ENCODE data around the gene STIM2. TPM values are rescaled to one million over a fixed set of nuclear protein-coding genes. Genes with fewer than 3 reads are reported as not detected.

The STIM2 gene
- total RNA-seq, 1 experiment from 2014 or later, result 30.2 TPM

- peaks cover 13% of the 10 kb centered on the region for H3K4me1 ChIP-seq (replicated peaks; ENCODE audit: insufficient read depth)
- no TSS peak for BruUV-seq (replicated peaks)
- intact Hi-C loops (cut with micrococcal nuclease; ENCODE audit: unreplicated experiment), result loop anchor here (10.0 kb wide), 1 partner anchor 282 kb away; the partner anchor contains the start of gene TBC1D19
- ChIA-PET POLR2A (ENCODE audit: unreplicated experiment) (no interaction called here), CTCF (no interaction called here)
- H3K9me2 ChIP-seq (ENCODE audit: insufficient read depth), result no peaks in the 10 kb centered on the region
- no peak overlapping the region for H2AFZ ChIP-seq
- H3K27ac ChIP-seq, result no peak overlapping the region
- peaks cover 41% of the 10 kb centered on the region for H3K79me2 ChIP-seq (ENCODE audit: low read depth)
- no peak overlapping the region for H3K4me3 ChIP-seq
- H3K9me3 ChIP-seq (ENCODE audit: insufficient read depth, low read depth), result no peaks in the 10 kb centered on the region
- H4K20me1 ChIP-seq (ENCODE audit: insufficient read depth), result no peaks in the 10 kb centered on the region
- peaks cover under 1% of the 10 kb centered on the region; the same call in 1 of the 2 replicates for H3F3A ChIP-seq (ENCODE audit: insufficient read depth, low read depth)
- H3K36me3 ChIP-seq (ENCODE audit: low read depth), result no peaks in the 10 kb centered on the region
- no peaks in the 10 kb centered on the region for H3K27me3 ChIP-seq (ENCODE audit: insufficient read depth, low read depth)
- no peak overlapping the region for H3K4me2 ChIP-seq
- TF ChIP-seq, protein P1, sequence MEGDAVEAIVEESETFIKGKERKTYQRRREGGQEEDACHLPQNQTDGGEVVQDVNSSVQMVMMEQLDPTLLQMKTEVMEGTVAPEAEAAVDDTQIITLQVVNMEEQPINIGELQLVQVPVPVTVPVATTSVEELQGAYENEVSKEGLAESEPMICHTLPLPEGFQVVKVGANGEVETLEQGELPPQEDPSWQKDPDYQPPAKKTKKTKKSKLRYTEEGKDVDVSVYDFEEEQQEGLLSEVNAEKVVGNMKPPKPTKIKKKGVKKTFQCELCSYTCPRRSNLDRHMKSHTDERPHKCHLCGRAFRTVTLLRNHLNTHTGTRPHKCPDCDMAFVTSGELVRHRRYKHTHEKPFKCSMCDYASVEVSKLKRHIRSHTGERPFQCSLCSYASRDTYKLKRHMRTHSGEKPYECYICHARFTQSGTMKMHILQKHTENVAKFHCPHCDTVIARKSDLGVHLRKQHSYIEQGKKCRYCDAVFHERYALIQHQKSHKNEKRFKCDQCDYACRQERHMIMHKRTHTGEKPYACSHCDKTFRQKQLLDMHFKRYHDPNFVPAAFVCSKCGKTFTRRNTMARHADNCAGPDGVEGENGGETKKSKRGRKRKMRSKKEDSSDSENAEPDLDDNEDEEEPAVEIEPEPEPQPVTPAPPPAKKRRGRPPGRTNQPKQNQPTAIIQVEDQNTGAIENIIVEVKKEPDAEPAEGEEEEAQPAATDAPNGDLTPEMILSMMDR (conservative IDR thresholded peaks at IDR 0.05), result no peak
- TF ChIP-seq EZH2 (IDR thresholded peaks at IDR 0.05; ENCODE audit: low read depth), result no peak
- no peak for DNase-seq
These were observed 6.1 kb downstream of the STIM2 start for GRCh38 chr4:26866781-26867180.

GRCh38 chr4:26867914-26868684, 7.5 kb downstream of the STIM2 start:
- no peak for TF ChIP-seq EZH2 (IDR thresholded peaks at IDR 0.05; ENCODE audit: low read depth)
- TF ChIP-seq, protein P1 (conservative IDR thresholded peaks at IDR 0.05), result no peak
- H3K27ac ChIP-seq, result no peak overlapping the region
- POLR2A ChIA-PET (ENCODE audit: unreplicated experiment), result no interaction called here
- no peak for DNase-seq
- no peaks in the 10 kb centered on the region for H3K27me3 ChIP-seq (ENCODE audit: insufficient read depth, low read depth)
- no peaks in the 10 kb centered on the region for H4K20me1 ChIP-seq (ENCODE audit: insufficient read depth)
- peaks cover 5% of the 10 kb centered on the region for H3K4me1 ChIP-seq (replicated peaks; ENCODE audit: insufficient read depth)
- CTCF ChIA-PET, result no interaction called here
- intact Hi-C loops (cut with micrococcal nuclease; ENCODE audit: unreplicated experiment), result loop anchor here (10.0 kb wide), 1 partner anchor 283 kb away; the partner anchor contains the start of gene TBC1D19
- no peak overlapping the region for H3K4me3 ChIP-seq
- H3K4me2 ChIP-seq, result no peak overlapping the region
- H3K79me2 ChIP-seq (ENCODE audit: low read depth), result peaks cover 28% of the 10 kb centered on the region
- no TSS peak for BruUV-seq (replicated peaks)
- no peaks in the 10 kb centered on the region for H3K9me2 ChIP-seq (ENCODE audit: insufficient read depth)
- no peak overlapping the region for H2AFZ ChIP-seq
- no peaks in the 10 kb centered on the region for H3K9me3 ChIP-seq (ENCODE audit: insufficient read depth, low read depth)
- H3F3A ChIP-seq (ENCODE audit: insufficient read depth, low read depth), result no peaks in the 10 kb centered on the region
- no peaks in the 10 kb centered on the region for H3K36me3 ChIP-seq (ENCODE audit: low read depth)

DNA sequence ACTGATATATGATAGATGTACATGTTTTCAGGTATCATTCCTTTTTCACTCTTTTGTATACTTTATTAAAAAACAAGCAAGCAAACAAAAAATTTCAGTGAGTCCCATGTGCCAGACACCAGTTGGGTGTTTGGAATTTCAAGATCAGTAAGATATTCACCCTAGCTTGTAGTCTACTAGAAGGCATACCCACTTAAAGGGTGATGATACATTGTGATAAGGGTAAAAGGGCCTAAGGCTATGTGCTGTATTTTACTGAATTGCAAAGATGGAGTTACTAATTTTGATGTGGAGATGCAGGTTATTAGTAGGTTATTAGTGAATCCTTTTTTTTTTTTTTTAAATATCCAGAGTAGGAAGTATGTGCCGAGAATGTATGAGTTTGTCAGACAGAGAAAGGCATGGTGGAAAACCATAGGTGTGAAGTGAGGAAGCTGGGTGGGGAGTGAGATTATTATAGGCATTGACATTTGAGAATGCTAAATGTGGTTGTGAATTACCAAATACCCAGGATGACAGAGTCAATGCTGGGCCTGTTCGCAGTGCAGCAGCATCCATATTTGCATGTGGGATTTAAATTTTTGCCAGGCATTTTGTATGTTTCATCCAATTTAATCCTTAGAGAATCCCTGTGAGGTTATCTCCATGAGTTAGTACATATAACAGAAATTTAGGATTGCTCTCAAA, 10.1 kb downstream of the STIM2 start:
- intact Hi-C loops (cut with micrococcal nuclease; ENCODE audit: unreplicated experiment), result no loop called here
- TF ChIP-seq EZH2 (IDR thresholded peaks at IDR 0.05; ENCODE audit: low read depth), result no peak
- TF ChIP-seq, protein P1 (conservative IDR thresholded peaks at IDR 0.05), result no peak

More for the DNA sequence above, 10.1 kb downstream of the STIM2 start:
- no peaks in the 10 kb centered on the region for H3K27me3 ChIP-seq (ENCODE audit: insufficient read depth, low read depth)
- H3F3A ChIP-seq (ENCODE audit: insufficient read depth, low read depth), result no peaks in the 10 kb centered on the region
- no peak overlapping the region for H2AFZ ChIP-seq
- DNase-seq, result no peak
- H3K36me3 ChIP-seq (ENCODE audit: low read depth), result no peaks in the 10 kb centered on the region
- no peak overlapping the region for H3K4me2 ChIP-seq
- POLR2A ChIA-PET (ENCODE audit: unreplicated experiment), result no interaction called here
- no TSS peak for BruUV-seq (replicated peaks)
- no peaks in the 10 kb centered on the region for H3K9me3 ChIP-seq (ENCODE audit: insufficient read depth, low read depth)
- no peaks in the 10 kb centered on the region for H4K20me1 ChIP-seq (ENCODE audit: insufficient read depth)
- no peak overlapping the region for H3K4me3 ChIP-seq
- no peaks in the 10 kb centered on the region for H3K4me1 ChIP-seq (replicated peaks; ENCODE audit: insufficient read depth)
- CTCF ChIA-PET, result no interaction called here
- peaks cover 6% of the 10 kb centered on the region; the same call in 1 of the 2 replicates for H3K79me2 ChIP-seq (ENCODE audit: low read depth)
- no peaks in the 10 kb centered on the region for H3K9me2 ChIP-seq (ENCODE audit: insufficient read depth)
- H3K27ac ChIP-seq, result no peak overlapping the region

All from PC-9 (cell line).